ENCODE results near the gene C1QA.

The C1QA gene

GRCh38 chr1:22621761-22622160, 14.7 kb upstream of the C1QA start:
- DNase-seq (ENCODE audit: insufficient read length, low spot score) (no peak), FAIRE-seq (no peak)
- no peak for TF ChIP-seq POLR2A (IDR thresholded peaks at IDR 0.05; ENCODE audit: low read depth, low read length)

DNA sequence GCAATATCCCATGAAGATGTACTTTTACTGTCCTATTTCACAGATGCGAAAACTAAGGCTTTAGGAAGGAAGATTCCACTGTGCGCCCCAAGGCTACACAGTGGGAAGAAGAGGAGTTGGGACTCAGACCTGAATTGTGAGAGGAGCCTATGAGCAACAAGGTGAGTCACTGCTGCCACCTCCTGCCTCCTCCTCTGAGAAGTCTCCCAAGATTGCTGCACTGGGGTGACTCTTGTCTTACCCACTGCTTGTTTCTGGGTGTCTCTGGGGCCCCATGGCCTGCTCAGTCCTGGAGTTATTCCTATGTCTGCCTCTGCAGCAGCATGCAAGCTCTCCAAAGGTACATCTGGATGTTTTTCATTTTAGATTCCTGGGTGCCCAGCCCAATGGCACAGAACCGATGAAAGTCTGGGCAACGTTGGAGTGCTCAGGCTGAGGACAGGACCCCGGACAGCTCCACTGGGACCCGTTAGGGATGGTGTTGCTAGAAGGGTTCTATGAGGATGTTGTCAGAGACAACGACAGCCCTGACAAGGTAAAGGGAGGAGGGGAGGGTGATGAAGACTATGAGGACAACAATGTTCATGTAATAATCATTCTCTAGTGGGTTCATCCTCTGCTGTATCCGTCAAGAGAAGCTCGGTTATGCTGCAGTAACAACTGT, 11.0 kb upstream of the C1QA start:
- no peak for DNase-seq (ENCODE audit: insufficient read length, low spot score)
- no peak for FAIRE-seq
- no peak for TF ChIP-seq POLR2A (IDR thresholded peaks at IDR 0.05; ENCODE audit: low read depth, low read length)

DNA sequence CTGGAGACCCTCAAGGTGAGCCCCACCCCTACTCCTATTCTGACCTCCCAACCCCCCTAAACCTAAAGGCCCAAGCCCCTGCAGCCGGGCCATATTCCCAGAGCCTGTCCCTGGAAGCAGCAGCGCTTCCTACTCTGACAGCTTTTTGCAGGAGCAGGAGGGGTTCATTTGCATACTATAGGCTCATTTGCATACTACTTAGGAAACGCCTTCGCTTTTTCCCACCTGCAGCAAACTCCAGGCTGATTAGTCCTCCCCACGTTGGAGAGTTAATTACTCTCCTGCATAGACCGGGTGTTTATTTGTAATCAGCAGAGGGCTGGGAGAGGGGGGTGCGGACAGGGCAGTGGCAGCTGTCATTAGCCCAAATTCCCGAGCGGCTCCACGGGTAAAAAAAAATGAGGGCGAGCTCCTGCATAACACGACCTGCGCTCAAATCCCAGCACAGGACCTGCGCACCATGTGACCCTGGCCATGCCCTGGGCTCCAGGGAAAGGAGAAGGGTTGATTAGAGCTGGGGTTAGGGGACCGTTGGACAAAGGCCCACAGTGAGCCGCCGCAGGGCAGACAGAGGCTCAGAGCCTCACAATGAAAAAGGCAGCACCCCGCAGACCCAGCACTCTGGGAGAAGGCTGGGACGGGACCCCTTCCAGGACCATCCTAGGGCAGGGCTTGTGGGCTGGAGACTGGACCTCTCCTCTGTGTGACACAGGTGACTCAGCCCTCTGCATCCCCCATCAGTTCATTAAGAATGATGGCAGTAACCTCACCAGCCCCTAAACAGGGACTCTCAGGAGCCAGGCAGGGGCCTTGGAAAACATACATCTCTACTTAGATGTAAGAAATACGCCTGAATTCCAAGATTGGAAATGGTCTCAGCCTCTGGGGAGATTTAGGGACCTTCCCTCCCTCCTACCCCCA, 9.9 kb upstream of the C1QA start:
- TF ChIP-seq POLR2A (IDR thresholded peaks at IDR 0.05; ENCODE audit: low read depth, low read length), result no peak
- FAIRE-seq (no peak), DNase-seq (ENCODE audit: insufficient read length, low spot score) (no peak)

- no peak for FAIRE-seq
- TF ChIP-seq POLR2A (IDR thresholded peaks at IDR 0.05; ENCODE audit: low read depth, low read length), result no peak
- DNase-seq (ENCODE audit: insufficient read length, low spot score), result no peak
Measured at GRCh38 chr1:22627331-22627730, 9.1 kb upstream of the C1QA start.

GRCh38 chr1:22628698-22629444, 7.6 kb upstream of the C1QA start:
- TF ChIP-seq POLR2A (IDR thresholded peaks at IDR 0.05; ENCODE audit: low read depth, low read length), result no peak
- FAIRE-seq (no peak), DNase-seq (ENCODE audit: insufficient read length, low spot score) (no peak)

GRCh38 chr1:22629886-22630285, 6.5 kb upstream of the C1QA start:
- TF ChIP-seq POLR2A (IDR thresholded peaks at IDR 0.05; ENCODE audit: low read depth, low read length), result no peak
- FAIRE-seq (no peak), DNase-seq (ENCODE audit: insufficient read length, low spot score) (no peak)

GRCh38 chr1:22633697-22634463, 2.5 kb upstream of the C1QA start:
- DNase-seq (ENCODE audit: insufficient read length, low spot score) (no peak), FAIRE-seq (no peak)
- TF ChIP-seq POLR2A (IDR thresholded peaks at IDR 0.05; ENCODE audit: low read depth, low read length), result no peak

GRCh38 chr1:22635436-22635835, 992 bp upstream of the C1QA start:
- no peak for TF ChIP-seq POLR2A (IDR thresholded peaks at IDR 0.05; ENCODE audit: low read depth, low read length)
- no peak for DNase-seq (ENCODE audit: insufficient read length, low spot score)
- no peak for FAIRE-seq

DNA sequence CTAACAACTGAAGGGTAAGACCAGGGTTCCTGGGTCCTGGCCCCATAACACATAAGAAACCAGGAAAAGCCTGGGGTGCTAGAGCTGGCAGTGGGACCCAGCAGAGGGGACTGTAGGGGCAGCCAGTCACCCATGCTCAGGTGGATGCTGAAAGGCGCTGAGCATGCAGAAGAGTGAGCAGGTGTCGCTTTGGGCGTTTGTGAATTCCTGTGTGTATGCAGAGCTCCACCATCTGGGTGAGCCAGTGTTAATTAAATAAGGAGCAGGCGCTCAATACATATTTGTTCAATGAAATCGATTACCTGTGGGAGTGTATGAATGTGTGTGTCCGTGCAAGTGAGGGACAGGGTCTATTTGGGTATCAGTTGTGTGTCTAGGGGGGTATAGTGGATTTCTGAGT, 499 bp downstream of the C1QA start:
- no peak for DNase-seq (ENCODE audit: insufficient read length, low spot score)
- no peak for TF ChIP-seq POLR2A (IDR thresholded peaks at IDR 0.05; ENCODE audit: low read depth, low read length)
- no peak for FAIRE-seq

- FAIRE-seq, result no peak
- DNase-seq (ENCODE audit: insufficient read length, low spot score), result no peak
- TF ChIP-seq POLR2A (IDR thresholded peaks at IDR 0.05; ENCODE audit: low read depth, low read length), result no peak
Measured at GRCh38 chr1:22637907-22638445, 1.5 kb downstream of the C1QA start.

DNA sequence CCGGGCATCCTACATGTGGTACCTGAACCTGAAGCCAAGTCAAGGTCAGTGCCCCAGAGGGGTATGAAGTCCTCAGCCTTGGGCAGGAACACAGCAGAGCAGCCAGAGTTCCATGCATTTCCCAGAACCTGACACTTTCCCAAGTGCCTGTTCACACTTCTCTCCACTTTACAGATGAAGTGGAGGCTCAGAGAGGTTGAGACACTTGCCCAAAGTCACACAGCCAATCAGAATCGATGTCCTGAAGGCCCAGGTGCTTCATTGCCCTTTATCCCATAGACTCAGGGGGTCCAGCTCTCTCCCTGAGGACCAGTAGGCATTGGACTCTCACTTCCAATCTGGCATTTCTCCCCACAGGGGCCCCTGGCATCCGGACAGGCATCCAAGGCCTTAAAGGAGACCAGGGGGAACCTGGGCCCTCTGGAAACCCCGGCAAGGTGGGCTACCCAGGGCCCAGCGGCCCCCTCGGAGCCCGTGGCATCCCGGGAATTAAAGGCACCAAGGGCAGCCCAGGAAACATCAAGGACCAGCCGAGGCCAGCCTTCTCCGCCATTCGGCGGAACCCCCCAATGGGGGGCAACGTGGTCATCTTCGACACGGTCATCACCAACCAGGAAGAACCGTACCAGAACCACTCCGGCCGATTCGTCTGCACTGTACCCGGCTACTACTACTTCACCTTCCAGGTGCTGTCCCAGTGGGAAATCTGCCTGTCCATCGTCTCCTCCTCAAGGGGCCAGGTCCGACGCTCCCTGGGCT, 2.2 kb downstream of the C1QA start:
- DNase-seq (ENCODE audit: insufficient read length, low spot score) (no peak), FAIRE-seq (no peak)
- TF ChIP-seq POLR2A (IDR thresholded peaks at IDR 0.05; ENCODE audit: low read depth, low read length), result no peak

DNA sequence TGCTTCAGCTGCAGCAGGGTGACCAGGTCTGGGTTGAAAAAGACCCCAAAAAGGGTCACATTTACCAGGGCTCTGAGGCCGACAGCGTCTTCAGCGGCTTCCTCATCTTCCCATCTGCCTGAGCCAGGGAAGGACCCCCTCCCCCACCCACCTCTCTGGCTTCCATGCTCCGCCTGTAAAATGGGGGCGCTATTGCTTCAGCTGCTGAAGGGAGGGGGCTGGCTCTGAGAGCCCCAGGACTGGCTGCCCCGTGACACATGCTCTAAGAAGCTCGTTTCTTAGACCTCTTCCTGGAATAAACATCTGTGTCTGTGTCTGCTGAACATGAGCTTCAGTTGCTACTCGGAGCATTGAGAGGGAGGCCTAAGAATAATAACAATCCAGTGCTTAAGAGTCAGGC, 2.9 kb downstream of the C1QA start:
- peak; percentile 24 for DNase-seq (ENCODE audit: insufficient read length, low spot score)
- no peak for TF ChIP-seq POLR2A (IDR thresholded peaks at IDR 0.05; ENCODE audit: low read depth, low read length)
- FAIRE-seq, result no peak

DNA sequence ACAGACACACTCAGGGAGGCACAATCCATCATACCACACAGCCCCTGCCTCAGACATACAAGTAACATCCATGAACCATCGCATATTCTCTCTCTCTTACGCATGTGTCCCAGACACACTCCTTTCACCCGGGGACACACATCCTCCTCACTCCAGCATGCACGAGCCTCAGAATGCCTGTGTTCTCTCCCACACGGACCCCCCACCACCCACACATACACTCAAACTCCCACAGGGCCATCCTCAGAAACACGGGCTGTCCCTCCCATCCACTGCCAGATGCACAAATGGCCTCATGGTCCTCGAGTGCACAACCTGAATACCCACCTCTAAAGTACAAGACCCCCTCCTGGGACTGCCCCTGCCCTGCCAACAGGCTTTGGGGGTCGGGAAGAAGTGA, 4.8 kb downstream of the C1QA start:
- TF ChIP-seq POLR2A (IDR thresholded peaks at IDR 0.05; ENCODE audit: low read depth, low read length), result no peak
- FAIRE-seq, result no peak
- no peak for DNase-seq (ENCODE audit: insufficient read length, low spot score)

Measured in H54 (cell line).